ENCODE measurements around the gene SAMM50. TPM values are rescaled to one million over a fixed set of nuclear protein-coding genes. Genes with fewer than 3 reads are reported as not detected.

The SAMM50 gene
- total and polyA plus RNA-seq, 4 experiments from 2014 or later = 33.3 to 72.1 (median 52.6) TPM

DNA sequence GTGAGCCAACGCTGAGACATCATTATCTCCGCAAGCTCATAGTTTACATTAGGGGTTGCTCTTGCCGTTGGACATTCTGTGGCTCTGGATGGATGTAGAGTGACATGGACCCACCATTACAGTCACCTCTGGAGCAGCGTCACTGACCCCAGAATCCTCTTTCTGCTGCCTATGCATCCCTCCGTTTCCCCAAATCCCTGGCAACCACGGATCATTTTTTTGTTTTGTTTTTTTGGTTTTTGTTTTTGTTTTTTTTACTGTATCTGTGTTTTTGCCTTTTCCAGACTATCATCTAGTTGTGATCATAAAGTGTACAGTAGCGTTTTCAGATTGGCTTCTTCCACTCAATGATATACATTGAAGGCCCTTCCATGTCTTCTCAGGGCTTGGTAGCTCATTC lies 72.8 kb downstream of the SAMM50 start:
- intact Hi-C loops (cut with micrococcal nuclease) = no loop called here
- no peaks in the 10 kb centered on the region for H3K27me3 ChIP-seq (ENCODE audit: insufficient read depth, low read length)
- Mint-ChIP-seq H3K4me3 (peak overlapping the region in 1 of 8 donors; percentile 52), H3K27me3 (no peaks in the 10 kb centered on the region), H3K27ac (peak overlapping the region in 6 of 7 donors; percentile 23 to 93 (median 80)), H3K4me1 (peaks cover 23 to 66% (median 51%) of the 10 kb centered on the region in 4 donors), H3K36me3 (no peaks in the 10 kb centered on the region), H3K9me3 (no peaks in the 10 kb centered on the region)
- ChIA-PET CTCF (ENCODE audit: partially characterized antibody) (no interaction called here), POLR2A (ENCODE audit: partially characterized antibody) (no interaction called here)
- H3K4me1 ChIP-seq (ENCODE audit: insufficient read depth, low read length) = peaks cover 55% of the 10 kb centered on the region
- DNase-seq = no peak
- no peak overlapping the region for H3K4me3 ChIP-seq (ENCODE audit: low read length in 2 of 2)
- no peaks in the 10 kb centered on the region for H3K36me3 ChIP-seq (ENCODE audit: insufficient read depth, low read length)
- no peaks in the 10 kb centered on the region for H3K9me3 ChIP-seq (ENCODE audit: control insufficient read depth in 1 of 2, low read length in 2 of 2)
- H3K27ac ChIP-seq (ENCODE audit: low read depth, low read length) = no peak overlapping the region

DNA sequence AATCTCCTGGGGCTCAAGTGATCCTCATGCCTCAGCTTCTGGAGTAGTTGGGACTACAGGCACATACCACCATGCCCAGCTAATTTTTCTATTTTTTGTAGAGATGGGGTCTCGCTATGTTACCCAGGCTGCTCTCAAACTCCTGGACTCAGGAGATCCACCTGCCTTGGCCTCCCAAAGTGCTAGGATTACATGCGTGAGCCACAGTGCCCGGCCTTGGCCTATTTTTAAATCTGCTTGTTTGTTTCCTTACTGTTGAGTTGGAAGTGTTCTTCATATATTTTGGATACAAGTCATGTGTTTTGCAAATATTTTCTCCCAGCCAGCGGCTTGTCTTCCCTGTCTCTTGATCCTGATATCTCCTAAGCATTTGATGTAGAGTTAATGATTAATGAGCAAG lies 73.8 kb downstream of the SAMM50 start:
- H3K27ac Mint-ChIP-seq = peak overlapping the region in 3 of 7 donors; percentile 0 to 92 (median 12)

DNA sequence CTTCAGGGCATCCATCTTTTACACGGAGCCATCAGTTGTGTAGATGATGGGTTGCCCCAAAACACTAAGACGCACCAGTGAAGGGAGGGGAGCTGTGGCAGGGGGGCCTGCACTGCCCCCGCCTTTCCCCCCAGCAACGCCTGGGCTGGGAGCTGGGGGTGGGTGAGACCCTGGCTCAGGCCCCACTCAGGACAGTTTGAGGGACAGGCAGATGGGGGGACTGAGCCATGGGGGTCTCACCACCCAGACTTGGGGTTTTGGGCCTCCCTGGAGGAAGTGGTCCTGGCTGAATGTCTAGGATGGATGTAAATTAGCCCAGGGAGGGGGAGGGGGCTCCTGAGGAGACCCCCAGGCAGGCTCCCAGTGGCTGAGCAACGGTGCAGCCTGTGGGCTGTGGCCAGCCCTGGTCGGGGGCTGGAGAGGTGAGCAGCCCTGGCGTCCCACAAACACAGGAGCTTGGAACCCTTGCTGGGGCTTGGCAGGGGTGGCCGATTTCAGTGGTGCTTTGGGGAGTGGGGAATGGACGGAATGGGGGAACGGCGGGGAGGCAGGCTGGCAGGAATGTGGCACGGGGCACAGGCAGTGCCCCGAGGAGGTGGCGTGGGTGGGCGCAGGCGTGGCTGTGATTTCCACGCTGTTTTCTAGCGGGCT lies 74.9 kb downstream of the SAMM50 start:
- Mint-ChIP-seq H3K36me3 (no peaks in the 10 kb centered on the region), H3K4me1 (peaks cover 17 to 55% (median 46%) of the 10 kb centered on the region in 4 donors), H3K27ac (peak overlapping the region in 3 of 7 donors; percentile 90 to 95 (median 92)), H3K9me3 (no peaks in the 10 kb centered on the region), H3K4me3 (no peak overlapping the region), H3K27me3 (no peaks in the 10 kb centered on the region)
- H3K4me3 ChIP-seq (ENCODE audit: low read length in 2 of 2) = no peak overlapping the region
- no peaks in the 10 kb centered on the region for H3K9me3 ChIP-seq (ENCODE audit: control insufficient read depth in 1 of 2, low read length in 2 of 2)
- POLR2A ChIA-PET (ENCODE audit: partially characterized antibody) = no interaction called here
- H3K27me3 ChIP-seq (ENCODE audit: insufficient read depth, low read length) = no peaks in the 10 kb centered on the region
- CTCF ChIA-PET (ENCODE audit: partially characterized antibody) = interaction anchor here (0.7 kb wide), 1 partner anchor 37 kb away, joined by 3 read pairs; no protein-coding TSS in a partner anchor
- intact Hi-C loops (cut with micrococcal nuclease) = no loop called here
- peaks cover 50% of the 10 kb centered on the region for H3K4me1 ChIP-seq (ENCODE audit: insufficient read depth, low read length)
- H3K36me3 ChIP-seq (ENCODE audit: insufficient read depth, low read length) = no peaks in the 10 kb centered on the region
- H3K27ac ChIP-seq (ENCODE audit: low read depth, low read length) = peak overlapping the region; percentile 44
- no peak for DNase-seq

More for the DNA sequence above, 73.8 kb downstream of the SAMM50 start:
- CTCF ChIA-PET (ENCODE audit: partially characterized antibody) = no interaction called here
- Histone ChIP-seq H3K27me3 (ENCODE audit: insufficient read depth, low read length) (no peaks in the 10 kb centered on the region), H3K36me3 (ENCODE audit: insufficient read depth, low read length) (no peaks in the 10 kb centered on the region), H3K27ac (ENCODE audit: low read depth, low read length) (no peak overlapping the region), H3K4me1 (ENCODE audit: insufficient read depth, low read length) (peaks cover 55% of the 10 kb centered on the region), H3K9me3 (ENCODE audit: control insufficient read depth in 1 of 2, low read length in 2 of 2) (no peaks in the 10 kb centered on the region), H3K4me3 (ENCODE audit: low read length in 2 of 2) (no peak overlapping the region)
- Mint-ChIP-seq H3K4me1 (peaks cover 19 to 61% (median 49%) of the 10 kb centered on the region in 4 donors), H3K27me3 (no peaks in the 10 kb centered on the region), H3K36me3 (no peaks in the 10 kb centered on the region), H3K9me3 (no peaks in the 10 kb centered on the region), H3K4me3 (no peak overlapping the region)
- DNase-seq = no peak
- POLR2A ChIA-PET (ENCODE audit: partially characterized antibody) = no interaction called here
- intact Hi-C loops (cut with micrococcal nuclease) = no loop called here

DNA sequence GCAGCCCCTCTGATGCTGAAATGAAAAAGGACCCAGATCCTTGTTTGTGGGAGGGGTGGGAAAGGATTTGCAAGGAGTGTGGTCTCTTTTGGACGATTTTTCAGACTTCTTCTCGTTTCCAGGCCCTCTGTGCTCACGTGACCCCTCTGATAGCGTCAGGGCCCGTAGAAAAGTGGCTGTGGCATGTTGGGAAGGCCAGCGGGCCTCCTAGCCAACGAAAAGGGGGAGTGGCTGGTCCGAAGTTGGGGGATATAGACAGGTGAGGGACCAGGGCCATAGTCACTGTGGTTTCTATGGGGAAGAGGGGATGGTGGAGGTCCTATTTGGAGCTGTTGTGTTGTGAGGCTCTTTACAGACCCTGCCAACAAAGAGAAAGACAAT lies 75.5 kb downstream of the SAMM50 start:
- ChIA-PET CTCF (ENCODE audit: partially characterized antibody) (interaction anchor here (1.3 kb wide), 1 partner anchor 48 kb away, joined by 6 read pairs; no protein-coding TSS in a partner anchor), POLR2A (ENCODE audit: partially characterized antibody) (no interaction called here)
- Mint-ChIP-seq H3K36me3 (no peaks in the 10 kb centered on the region), H3K27ac (peak overlapping the region; percentile 18 to 95 (median 90)), H3K4me1 (peaks cover 13 to 50% (median 40%) of the 10 kb centered on the region in 4 donors), H3K4me3 (peak overlapping the region in 4 of 8 donors; percentile 80 to 89 (median 81)), H3K27me3 (no peaks in the 10 kb centered on the region), H3K9me3 (no peaks in the 10 kb centered on the region)
- H3K36me3 ChIP-seq (ENCODE audit: insufficient read depth, low read length) = no peaks in the 10 kb centered on the region
- peaks cover 45% of the 10 kb centered on the region for H3K4me1 ChIP-seq (ENCODE audit: insufficient read depth, low read length)
- H3K4me3 ChIP-seq (ENCODE audit: low read length in 2 of 2) = no peak overlapping the region
- intact Hi-C loops (cut with micrococcal nuclease) = no loop called here
- peak overlapping the region; percentile 44 for H3K27ac ChIP-seq (ENCODE audit: low read depth, low read length)
- H3K9me3 ChIP-seq (ENCODE audit: control insufficient read depth in 1 of 2, low read length in 2 of 2) = no peaks in the 10 kb centered on the region
- no peak for DNase-seq
- no peaks in the 10 kb centered on the region for H3K27me3 ChIP-seq (ENCODE audit: insufficient read depth, low read length)

DNA sequence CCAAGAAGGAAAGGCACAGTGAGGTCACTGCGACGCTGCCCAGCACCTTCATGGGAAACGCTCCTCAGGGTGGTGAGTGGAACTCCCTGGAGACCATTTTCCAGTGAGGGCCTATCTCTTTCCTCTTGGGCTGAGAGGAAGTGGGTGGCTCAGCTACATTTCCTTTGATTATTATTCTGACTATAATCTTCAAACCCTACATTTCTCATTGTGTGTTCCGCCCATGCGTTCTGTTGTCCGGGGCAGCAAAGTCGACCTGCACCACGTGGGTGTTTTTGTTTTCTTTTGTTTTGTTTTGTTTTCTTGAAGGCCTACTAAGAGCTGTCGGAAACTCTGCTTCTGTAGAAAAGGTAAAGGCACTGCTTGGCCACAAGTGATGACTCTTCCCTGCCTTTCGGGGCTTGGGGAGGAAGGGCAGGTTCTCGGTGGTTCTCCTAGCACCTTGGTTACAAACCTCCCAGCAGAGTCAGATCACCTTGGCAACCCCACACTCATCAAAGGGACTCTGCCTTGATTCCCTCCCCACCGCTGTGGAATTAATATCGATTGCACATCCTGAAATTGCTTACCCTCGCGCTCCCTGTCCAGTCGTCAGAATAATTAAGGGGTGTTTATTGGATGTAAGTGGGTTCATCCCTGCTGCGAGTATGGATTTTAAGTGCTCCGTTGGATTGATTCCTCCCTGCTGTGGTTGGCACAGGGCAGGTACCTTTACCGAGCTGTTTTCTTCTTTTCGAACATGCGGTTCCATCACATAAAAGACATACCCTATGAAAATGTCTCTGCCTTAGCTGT lies 76.1 kb downstream of the SAMM50 start:
- H3K4me1 ChIP-seq (ENCODE audit: insufficient read depth, low read length) = peaks cover 38% of the 10 kb centered on the region
- H3K9me3 Mint-ChIP-seq = no peaks in the 10 kb centered on the region
- H3K27me3 Mint-ChIP-seq = no peaks in the 10 kb centered on the region
- intact Hi-C loops (cut with micrococcal nuclease) = no loop called here
- ChIA-PET CTCF (ENCODE audit: partially characterized antibody) (interaction anchor here (0.7 to 2.3 kb wide), 3 partner anchors 9 to 47 kb away, joined by 3 to 16 read pairs (median 6); no protein-coding TSS in a partner anchor), POLR2A (ENCODE audit: partially characterized antibody) (interaction anchor here (0.8 kb wide), 1 partner anchor 11 kb away, joined by 3 read pairs; no protein-coding TSS in a partner anchor)
- peak overlapping the region; percentile 43 to 89 (median 81) for H3K4me3 Mint-ChIP-seq
- H3K9me3 ChIP-seq (ENCODE audit: control insufficient read depth in 1 of 2, low read length in 2 of 2) = no peaks in the 10 kb centered on the region
- H3K27me3 ChIP-seq (ENCODE audit: insufficient read depth, low read length) = no peaks in the 10 kb centered on the region
- H3K36me3 Mint-ChIP-seq = no peaks in the 10 kb centered on the region
- peak overlapping the region in 1 of 2 donors; percentile 20 for H3K4me3 ChIP-seq (ENCODE audit: low read length in 2 of 2)
- H3K36me3 ChIP-seq (ENCODE audit: insufficient read depth, low read length) = no peaks in the 10 kb centered on the region
- DNase-seq = peak; percentile 6 to 62 (median 24)
- H3K4me1 Mint-ChIP-seq = peaks cover 11 to 43% (median 34%) of the 10 kb centered on the region in 4 donors
- H3K27ac Mint-ChIP-seq = peak overlapping the region; percentile 88 to 95 (median 92)
- peak overlapping the region; percentile 44 for H3K27ac ChIP-seq (ENCODE audit: low read depth, low read length)

DNA sequence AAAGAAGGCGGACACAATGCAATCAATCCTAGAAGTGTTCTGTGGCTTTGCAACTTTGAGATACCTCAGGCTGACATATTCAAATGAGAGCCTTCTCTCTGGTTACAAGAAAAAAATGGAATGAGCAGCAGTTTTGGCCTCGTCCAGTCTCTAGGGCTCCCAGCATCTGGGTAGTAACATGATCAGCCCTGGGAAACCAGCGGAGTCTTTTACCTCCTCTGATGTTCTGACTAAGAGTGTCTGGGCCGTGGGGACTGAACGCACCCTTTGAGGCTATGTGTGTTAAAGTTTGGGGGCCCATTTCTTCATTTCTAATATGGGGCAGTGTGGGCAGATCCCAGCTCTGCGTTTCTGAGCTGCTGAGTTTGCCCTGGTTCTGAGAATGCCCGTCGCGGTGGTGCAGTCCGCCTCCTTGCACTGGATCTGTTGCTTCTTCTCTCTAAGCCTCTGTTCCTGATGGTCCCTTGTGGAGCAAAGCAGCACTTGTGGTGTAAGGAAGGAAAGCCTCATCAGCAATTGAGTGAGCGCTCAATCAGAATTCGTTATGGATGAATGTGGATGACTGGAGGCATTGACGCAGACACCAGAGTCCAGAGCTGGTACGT lies 77.0 kb downstream of the SAMM50 start:
- Mint-ChIP-seq H3K27me3 (no peaks in the 10 kb centered on the region), H3K9me3 (peaks cover 0 to 2% (median 0%) of the 10 kb centered on the region in 8 donors), H3K4me1 (peaks cover 6 to 34% (median 27%) of the 10 kb centered on the region in 4 donors), H3K36me3 (no peaks in the 10 kb centered on the region), H3K4me3 (peak overlapping the region in 3 of 8 donors; percentile 82 to 89 (median 87)), H3K27ac (peak overlapping the region in 3 of 7 donors; percentile 60 to 95 (median 88))
- DNase-seq = no peak
- no peaks in the 10 kb centered on the region for H3K27me3 ChIP-seq (ENCODE audit: insufficient read depth, low read length)
- no peaks in the 10 kb centered on the region for H3K36me3 ChIP-seq (ENCODE audit: insufficient read depth, low read length)
- CTCF ChIA-PET (ENCODE audit: partially characterized antibody) = interaction anchor here (1.3 to 2.3 kb wide), 2 partner anchors 39 to 46 kb away, joined by 6 to 16 read pairs; no protein-coding TSS in a partner anchor
- H3K4me3 ChIP-seq (ENCODE audit: low read length in 2 of 2) = no peak overlapping the region
- intact Hi-C loops (cut with micrococcal nuclease) = no loop called here
- H3K4me1 ChIP-seq (ENCODE audit: insufficient read depth, low read length) = peaks cover 29% of the 10 kb centered on the region
- H3K9me3 ChIP-seq (ENCODE audit: control insufficient read depth in 1 of 2, low read length in 2 of 2) = no peaks in the 10 kb centered on the region
- peak overlapping the region; percentile 44 for H3K27ac ChIP-seq (ENCODE audit: low read depth, low read length)
- POLR2A ChIA-PET (ENCODE audit: partially characterized antibody) = interaction anchor here (0.8 kb wide), 1 partner anchor 12 kb away, joined by 3 read pairs; no protein-coding TSS in a partner anchor

Data from CD4-positive, alpha-beta memory T cell (primary cell).